Neural progenitor cell (in vitro differentiated cells): ENCODE data around the gene NOP16.
A peak's percentile ranks its signal among the peaks of the same experiment; 100 is the strongest.

Source experiments
- CTCF ChIP-seq: fragments of 200-600 bp; sonication (generic); IDR thresholded peaks from 2 replicates; pipeline ENCODE4 v1.5.1; 2017; ENCODE audit warnings: antibody characterized with exemption, mild to moderate bottlenecking
- EZH2phosphoT487 ChIP-seq: fragments of 200-600 bp; sonication (generic); IDR thresholded peaks from 2 replicates; pipeline ENCODE4 v1.6.1; 2017; ENCODE audit warnings: antibody characterized with exemption

GRCh38 chr5:176415952-176416924, 27.8 kb upstream of the NOP16 start, which contains the start of gene CLTB:
- peak; percentile 65 for TF ChIP-seq CTCF
- TF ChIP-seq EZH2phosphoT487, result no peak
